OCI-LY1 (cell line): ENCODE data around the gene CASD1.

Experiments
- H2AFZ ChIP-seq: fragments of 200-600 bp; sonication (generic), shearing (Covaris generic); 2 replicates; pipeline ENCODE4 v1.6.0; 2014; ENCODE audit warnings: antibody characterized with exemption, mild to moderate bottlenecking, low read length
- H3F3A ChIP-seq: fragments of 200-600 bp; sonication (generic), shearing (Covaris generic); 2 replicates; pipeline ENCODE4 v1.6.0; 2014; ENCODE audit warnings: mild to moderate bottlenecking, antibody characterized with exemption, low read length, moderate library complexity; ENCODE audit not compliant: insufficient read depth
- H3K27ac ChIP-seq: fragments of 200-600 bp; sonication (generic); 2 replicates; pipeline ENCODE4 v1.5.1; 2014; ENCODE audit warnings: low read length, mixed run types, mild to moderate bottlenecking, low read depth; ENCODE audit not compliant: poor library complexity, severe bottlenecking
- H3K27me3 ChIP-seq: fragments of 200-600 bp; sonication (generic); 2 replicates; pipeline ENCODE4 v1.6.0; 2014; ENCODE audit warnings: antibody characterized with exemption, mild to moderate bottlenecking, low read length, moderate library complexity; ENCODE audit not compliant: insufficient read depth
- H3K36me3 ChIP-seq: fragments of 200-600 bp; sonication (generic); 2 replicates; pipeline ENCODE4 v1.6.1; 2014; ENCODE audit warnings: mild to moderate bottlenecking, antibody characterized with exemption, low read length, moderate library complexity, mixed read lengths; ENCODE audit not compliant: insufficient read depth
- H3K4me1 ChIP-seq: fragments of 200-600 bp; sonication (generic); 2 replicates; pipeline ENCODE4 v1.5.1; 2014; ENCODE audit warnings: mild to moderate bottlenecking, low read length, moderate library complexity; ENCODE audit not compliant: insufficient read depth, severe bottlenecking
- H3K4me2 ChIP-seq: fragments of 200-600 bp; sonication (generic), shearing (Covaris generic); 2 replicates; pipeline ENCODE4 v1.6.1; 2014; ENCODE audit warnings: low read length
- H3K4me3 ChIP-seq: fragments of 200-600 bp; sonication (generic); 2 replicates; pipeline ENCODE4 v1.5.1; 2014; ENCODE audit warnings: low read length, low read depth, mild to moderate bottlenecking, mixed read lengths; ENCODE audit not compliant: poor library complexity, severe bottlenecking
- H3K79me2 ChIP-seq: fragments of 200-600 bp; shearing (Covaris generic); 2 replicates; pipeline ENCODE4 v1.6.1; 2016; ENCODE audit warnings: mixed run types, low read length, mixed read lengths; ENCODE audit not compliant: insufficient read depth
- H3K9ac ChIP-seq: fragments of 200-600 bp; sonication (generic), shearing (Covaris generic); 2 replicates; pipeline ENCODE4 v1.6.1; 2014; ENCODE audit warnings: mild to moderate bottlenecking, low read length, mixed read lengths
- H3K9me2 ChIP-seq: fragments of 200-600 bp; sonication (generic), shearing (Covaris generic); 2 replicates; pipeline ENCODE4 v1.6.1; 2014; ENCODE audit warnings: low read depth, mild to moderate bottlenecking, low read length, mixed read lengths
- H3K9me3 ChIP-seq: fragments of 200-600 bp; shearing (Covaris generic); 2 replicates; pipeline ENCODE4 v1.6.1; 2014; ENCODE audit warnings: low read length, mixed read lengths
- H4K20me1 ChIP-seq: fragments of 200-600 bp; sonication (generic), shearing (Covaris generic); 2 replicates; pipeline ENCODE4 v1.6.0; 2016; ENCODE audit warnings: mild to moderate bottlenecking, low read length; ENCODE audit not compliant: insufficient read depth
- CTCF ChIP-seq: fragments of 200-600 bp; sonication (generic), shearing (Covaris generic); IDR thresholded peaks from 2 replicates; pipeline ENCODE4 v1.5.1; 2017; ENCODE audit warnings: mild to moderate bottlenecking, antibody characterized with exemption, low read length, moderate library complexity, mixed read lengths
- EZH2 ChIP-seq: fragments of 200-600 bp; sonication (generic), shearing (Covaris generic); IDR thresholded peaks from 2 replicates; pipeline ENCODE4 v1.8.0; 2017; ENCODE audit warnings: borderline replicate concordance, mixed run types, mild to moderate bottlenecking, antibody characterized with exemption, low read length, moderate library complexity, mixed read lengths

Gene CASD1

DNA sequence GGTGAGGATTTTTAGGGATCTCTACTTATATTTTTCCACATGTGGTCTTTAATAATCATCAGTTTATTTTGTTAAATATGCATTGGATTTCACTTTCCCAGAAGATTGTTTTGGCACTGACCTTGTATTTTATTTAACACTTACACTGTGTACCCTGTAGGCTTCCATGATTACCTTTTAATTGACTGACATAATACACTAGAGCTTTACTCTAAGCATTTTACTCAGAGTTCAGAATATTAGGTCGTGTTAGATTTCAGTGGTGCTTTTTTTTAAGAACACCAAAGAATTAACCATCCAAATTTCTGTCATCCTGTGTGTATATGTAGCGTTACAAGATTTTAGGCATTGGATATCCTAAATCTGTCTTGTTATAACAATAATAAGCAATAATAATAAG is 23.1 kb downstream of the CASD1 start:
- no peaks in the 10 kb centered on the region for H3K4me1 ChIP-seq
- no peak for TF ChIP-seq CTCF
- H3K9ac ChIP-seq, result no peak overlapping the region
- H3F3A ChIP-seq, result no peaks in the 10 kb centered on the region
- H3K9me2 ChIP-seq, result no peaks in the 10 kb centered on the region
- H3K9me3 ChIP-seq, result no peaks in the 10 kb centered on the region
- no peaks in the 10 kb centered on the region for H4K20me1 ChIP-seq
- peaks cover 70% of the 10 kb centered on the region for H3K36me3 ChIP-seq
- no peaks in the 10 kb centered on the region for H3K79me2 ChIP-seq
- no peaks in the 10 kb centered on the region for H3K27me3 ChIP-seq
- H3K4me2 ChIP-seq, result no peak overlapping the region
- no peak overlapping the region for H2AFZ ChIP-seq
- H3K4me3 ChIP-seq, result no peak overlapping the region
- H3K27ac ChIP-seq, result no peak overlapping the region

GRCh38 chr7:94540428-94540827 is 30.8 kb downstream of the CASD1 start:
- Histone ChIP-seq H2AFZ (no peak overlapping the region), H3K4me3 (no peak overlapping the region), H3K4me2 (no peak overlapping the region), H4K20me1 (no peaks in the 10 kb centered on the region), H3K4me1 (peaks cover 3% of the 10 kb centered on the region), H3K27me3 (no peaks in the 10 kb centered on the region), H3K9me3 (no peaks in the 10 kb centered on the region), H3K9ac (no peak overlapping the region), H3K9me2 (no peaks in the 10 kb centered on the region), H3F3A (no peaks in the 10 kb centered on the region), H3K36me3 (peaks cover 55% of the 10 kb centered on the region; the same call in 1 of the 2 replicates), H3K27ac (no peak overlapping the region), H3K79me2 (no peaks in the 10 kb centered on the region)
- TF ChIP-seq EZH2 (no peak), CTCF (no peak)

- Histone ChIP-seq H2AFZ (no peak overlapping the region), H3K4me3 (no peak overlapping the region), H3K9me3 (no peaks in the 10 kb centered on the region), H3K4me2 (peak overlapping the region; percentile 11; the same call in 1 of the 2 replicates), H3K79me2 (no peaks in the 10 kb centered on the region), H3K27ac (peak overlapping the region; percentile 67), H3K9me2 (no peaks in the 10 kb centered on the region), H3F3A (no peaks in the 10 kb centered on the region), H3K36me3 (peaks cover 14% of the 10 kb centered on the region; the same call in 1 of the 2 replicates), H3K9ac (peak overlapping the region; percentile 14; the same call in 1 of the 2 replicates), H3K4me1 (peaks cover 27% of the 10 kb centered on the region), H3K27me3 (no peaks in the 10 kb centered on the region), H4K20me1 (no peaks in the 10 kb centered on the region)
- TF ChIP-seq CTCF, result no peak
- TF ChIP-seq EZH2, result no peak
Observed at GRCh38 chr7:94547126-94547525, 37.5 kb downstream of the CASD1 start.
